ENCODE results near the gene GTF3C4. TPM values are rescaled to one million over a fixed set of nuclear protein-coding genes. Genes with fewer than 3 reads are reported as not detected.

The GTF3C4 gene
- polyA plus RNA-seq, 3 donors, result 0.99 to 2.7 (median 2.1) TPM

DNA sequence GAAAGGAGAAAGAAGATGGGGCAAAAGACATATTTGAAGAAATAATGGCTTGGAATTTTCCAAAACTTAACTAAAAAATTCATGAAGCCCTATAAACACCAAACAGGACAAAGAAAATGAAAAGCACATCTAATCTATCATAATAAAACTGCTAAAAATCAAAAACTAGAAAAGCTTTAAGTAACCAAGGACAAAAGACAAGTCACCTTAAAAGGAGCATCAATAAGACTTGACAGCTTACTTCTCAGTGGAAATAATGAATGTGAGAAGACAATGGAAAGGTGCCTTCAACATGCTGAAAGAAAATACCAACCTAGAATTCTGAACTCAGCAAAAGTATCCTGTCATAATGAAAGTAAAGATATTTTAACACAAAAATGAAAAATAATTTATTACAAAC, 27.0 kb downstream of the GTF3C4 start:
- H3K27ac ChIP-seq (ENCODE audit: low read depth in 1 of 2, low read length in 2 of 2), result no peak overlapping the region
- no peak overlapping the region for H3K4me2 ChIP-seq (replicated peaks; ENCODE audit: extremely low read depth, low read length, poor library complexity, severe bottlenecking)
- H3K27me3 ChIP-seq (ENCODE audit: control insufficient read depth in 2 of 2, insufficient read depth in 2 of 2, low read length in 2 of 2), result peaks cover 0 to 4% of the 10 kb centered on the region in 2 donors
- TF ChIP-seq, protein P1, sequence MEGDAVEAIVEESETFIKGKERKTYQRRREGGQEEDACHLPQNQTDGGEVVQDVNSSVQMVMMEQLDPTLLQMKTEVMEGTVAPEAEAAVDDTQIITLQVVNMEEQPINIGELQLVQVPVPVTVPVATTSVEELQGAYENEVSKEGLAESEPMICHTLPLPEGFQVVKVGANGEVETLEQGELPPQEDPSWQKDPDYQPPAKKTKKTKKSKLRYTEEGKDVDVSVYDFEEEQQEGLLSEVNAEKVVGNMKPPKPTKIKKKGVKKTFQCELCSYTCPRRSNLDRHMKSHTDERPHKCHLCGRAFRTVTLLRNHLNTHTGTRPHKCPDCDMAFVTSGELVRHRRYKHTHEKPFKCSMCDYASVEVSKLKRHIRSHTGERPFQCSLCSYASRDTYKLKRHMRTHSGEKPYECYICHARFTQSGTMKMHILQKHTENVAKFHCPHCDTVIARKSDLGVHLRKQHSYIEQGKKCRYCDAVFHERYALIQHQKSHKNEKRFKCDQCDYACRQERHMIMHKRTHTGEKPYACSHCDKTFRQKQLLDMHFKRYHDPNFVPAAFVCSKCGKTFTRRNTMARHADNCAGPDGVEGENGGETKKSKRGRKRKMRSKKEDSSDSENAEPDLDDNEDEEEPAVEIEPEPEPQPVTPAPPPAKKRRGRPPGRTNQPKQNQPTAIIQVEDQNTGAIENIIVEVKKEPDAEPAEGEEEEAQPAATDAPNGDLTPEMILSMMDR (IDR thresholded peaks at IDR 0.05), result no peak
- no peaks in the 10 kb centered on the region for H4K20me1 ChIP-seq (ENCODE audit: insufficient read depth, low read length)
- peaks cover 0 to 4% of the 10 kb centered on the region in 2 donors for H3K36me3 ChIP-seq (replicated peaks in 1 of 2; ENCODE audit: control insufficient read depth in 1 of 2, insufficient read depth in 2 of 2, low read length in 2 of 2)
- Mint-ChIP-seq H3K27me3 (ENCODE audit: low read depth in 3 of 3) (peaks cover 0 to 4% (median 2%) of the 10 kb centered on the region in 3 donors), H3K4me3 (no peak overlapping the region), H3K9me3 (peaks cover 16 to 56% (median 42%) of the 10 kb centered on the region in 7 donors), H3K36me3 (peaks cover 0 to 1% of the 10 kb centered on the region in 2 donors), H3K27ac (no peak overlapping the region), H3K4me1 (no peaks in the 10 kb centered on the region)
- intact Hi-C loops (cut with micrococcal nuclease), result no loop called here
- no peak overlapping the region for H3K4me3 ChIP-seq (replicated peaks in 1 of 3; ENCODE audit: low read depth in 2 of 3, low read length in 3 of 3)
- peaks cover 10 to 26% of the 10 kb centered on the region in 2 donors for H3K9me3 ChIP-seq (replicated peaks in 1 of 2; ENCODE audit: control insufficient read depth in 1 of 2, insufficient read depth in 1 of 2, low read length in 2 of 2)
- H3K9ac ChIP-seq (ENCODE audit: insufficient read depth, low read length, poor library complexity, severe bottlenecking), result no peak overlapping the region
- no peak for DNase-seq
- no peaks in the 10 kb centered on the region for H3K4me1 ChIP-seq (ENCODE audit: control insufficient read depth in 1 of 2, insufficient read depth in 2 of 2, low read length in 2 of 2)
- no peak overlapping the region for H2AFZ ChIP-seq (ENCODE audit: insufficient read depth, low read depth, low read length, poor library complexity, severe bottlenecking)
- no peaks in the 10 kb centered on the region for H3K79me2 ChIP-seq (ENCODE audit: insufficient read depth, low read length)

DNA sequence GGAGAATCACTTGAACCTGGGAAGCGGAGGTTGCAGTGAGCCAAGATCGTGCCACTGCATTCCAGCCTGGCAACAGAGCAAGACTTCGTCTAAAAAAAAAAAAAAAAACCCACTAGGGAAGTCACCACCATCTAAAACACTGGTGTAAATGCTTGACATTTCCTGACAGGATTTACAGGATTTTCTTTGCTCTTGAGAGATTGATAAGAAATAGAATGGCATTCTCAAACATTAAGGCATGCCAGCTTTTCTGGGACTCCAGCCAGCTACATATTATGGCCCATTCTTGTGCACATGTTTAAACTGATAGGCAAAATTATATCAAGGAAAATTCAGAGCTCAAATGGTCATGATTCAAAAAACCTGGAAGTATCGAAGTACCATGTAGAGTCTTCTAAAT, 28.7 kb downstream of the GTF3C4 start:
- H3K27ac ChIP-seq (ENCODE audit: low read depth in 1 of 2, low read length in 2 of 2), result no peak overlapping the region
- intact Hi-C loops (cut with micrococcal nuclease), result no loop called here
- H3K9ac ChIP-seq (ENCODE audit: insufficient read depth, low read length, poor library complexity, severe bottlenecking), result no peak overlapping the region
- no peaks in the 10 kb centered on the region for H3K36me3 ChIP-seq (replicated peaks in 1 of 2; ENCODE audit: control insufficient read depth in 1 of 2, insufficient read depth in 2 of 2, low read length in 2 of 2)
- no peaks in the 10 kb centered on the region for H3K36me3 Mint-ChIP-seq
- H3K79me2 ChIP-seq (ENCODE audit: insufficient read depth, low read length), result no peaks in the 10 kb centered on the region
- DNase-seq, result no peak
- H3K4me1 Mint-ChIP-seq, result no peaks in the 10 kb centered on the region
- no peak overlapping the region for H3K4me3 Mint-ChIP-seq
- H3K4me3 ChIP-seq (replicated peaks in 1 of 3; ENCODE audit: low read depth in 2 of 3, low read length in 3 of 3), result no peak overlapping the region
- no peak overlapping the region for H3K4me2 ChIP-seq (replicated peaks; ENCODE audit: extremely low read depth, low read length, poor library complexity, severe bottlenecking)
- peaks cover under 1 to 10% (median 4%) of the 10 kb centered on the region in 3 donors for H3K27me3 Mint-ChIP-seq (ENCODE audit: low read depth in 3 of 3)
- TF ChIP-seq, protein P1 (IDR thresholded peaks at IDR 0.05), result no peak
- H3K9me3 ChIP-seq (replicated peaks in 1 of 2; ENCODE audit: control insufficient read depth in 1 of 2, insufficient read depth in 1 of 2, low read length in 2 of 2), result peaks cover 10 to 30% of the 10 kb centered on the region in 2 donors
- no peaks in the 10 kb centered on the region for H3K4me1 ChIP-seq (ENCODE audit: control insufficient read depth in 1 of 2, insufficient read depth in 2 of 2, low read length in 2 of 2)
- H3K27me3 ChIP-seq (ENCODE audit: control insufficient read depth in 2 of 2, insufficient read depth in 2 of 2, low read length in 2 of 2), result peaks cover 0 to 4% of the 10 kb centered on the region in 2 donors
- H3K9me3 Mint-ChIP-seq, result peaks cover 16 to 58% (median 44%) of the 10 kb centered on the region in 7 donors
- no CpG with 5 or more reads among the region's 4 CpGs for WGBS (ENCODE audit: insufficient coverage)
- no peaks in the 10 kb centered on the region for H4K20me1 ChIP-seq (ENCODE audit: insufficient read depth, low read length)
- no peak overlapping the region for H2AFZ ChIP-seq (ENCODE audit: insufficient read depth, low read depth, low read length, poor library complexity, severe bottlenecking)
- no peak overlapping the region for H3K27ac Mint-ChIP-seq

Data from CD14-positive monocyte (primary cell).